GM18907 (cell line): ENCODE measurements around the gene RHBDF2.
A peak's percentile ranks its signal among the peaks of the same experiment; 100 is the strongest.

Experiments used
- ATAC-seq: cut with Tn5 transposase; IDR thresholded peaks from one replicate; pipeline ENCODE4 v1.9.1; 2021; ENCODE audit warnings: mild to moderate bottlenecking, moderate library complexity; ENCODE audit not compliant: unreplicated experiment

Gene RHBDF2

GRCh38 chr17:76501018-76501826 lies at the start of gene RHBDF2:
RHBDF2 (minus strand) TSS chr17:76501423; CDS start chr17:76481524, 19,899 bp downstream.
- ATAC-seq = peak; percentile 68

GRCh38 chr17:76549539-76549938 lies 48.3 kb upstream of the RHBDF2 start:
- ATAC-seq = no peak

GRCh38 chr17:76549215-76549518 lies 47.9 kb upstream of the RHBDF2 start:
- no peak for ATAC-seq

- ATAC-seq = no peak
These were observed 47.4 kb upstream of the RHBDF2 start for GRCh38 chr17:76548378-76549214.

- no peak for ATAC-seq
These were observed 46.5 kb upstream of the RHBDF2 start for GRCh38 chr17:76547642-76548202.

- ATAC-seq = no peak
These were observed 46.0 kb upstream of the RHBDF2 start for GRCh38 chr17:76547183-76547641.

- ATAC-seq = no peak
These were observed 45.4 kb upstream of the RHBDF2 start for GRCh38 chr17:76546556-76547182.

- no peak for ATAC-seq
These were observed 44.8 kb upstream of the RHBDF2 start for GRCh38 chr17:76545918-76546555.

- ATAC-seq = no peak
These were observed 43.5 kb upstream of the RHBDF2 start for GRCh38 chr17:76544546-76545365.

GRCh38 chr17:76543826-76544545 lies 42.8 kb upstream of the RHBDF2 start:
- ATAC-seq = no peak

- no peak for ATAC-seq
These were observed 42.2 kb upstream of the RHBDF2 start for GRCh38 chr17:76543482-76543825.

- no peak for ATAC-seq
These were observed 41.8 kb upstream of the RHBDF2 start for GRCh38 chr17:76542984-76543383.

- ATAC-seq = no peak
These were observed 41.3 kb upstream of the RHBDF2 start for GRCh38 chr17:76542566-76542971.

GRCh38 chr17:76541739-76542454 lies 40.7 kb upstream of the RHBDF2 start:
- ATAC-seq = no peak

- no peak for ATAC-seq
These were observed 39.4 kb upstream of the RHBDF2 start for GRCh38 chr17:76540381-76541300.

GRCh38 chr17:76539631-76540271 lies 38.5 kb upstream of the RHBDF2 start, which contains the start of gene PRCD:
PRCD (plus strand) TSS chr17:76540044; CDS start chr17:76540142, 98 bp downstream.
- ATAC-seq = no peak

- no peak for ATAC-seq
These were observed 37.8 kb upstream of the RHBDF2 start for GRCh38 chr17:76538941-76539570.
